ENCODE data around the gene ANKRD12.

ANKRD12 gene

DNA sequence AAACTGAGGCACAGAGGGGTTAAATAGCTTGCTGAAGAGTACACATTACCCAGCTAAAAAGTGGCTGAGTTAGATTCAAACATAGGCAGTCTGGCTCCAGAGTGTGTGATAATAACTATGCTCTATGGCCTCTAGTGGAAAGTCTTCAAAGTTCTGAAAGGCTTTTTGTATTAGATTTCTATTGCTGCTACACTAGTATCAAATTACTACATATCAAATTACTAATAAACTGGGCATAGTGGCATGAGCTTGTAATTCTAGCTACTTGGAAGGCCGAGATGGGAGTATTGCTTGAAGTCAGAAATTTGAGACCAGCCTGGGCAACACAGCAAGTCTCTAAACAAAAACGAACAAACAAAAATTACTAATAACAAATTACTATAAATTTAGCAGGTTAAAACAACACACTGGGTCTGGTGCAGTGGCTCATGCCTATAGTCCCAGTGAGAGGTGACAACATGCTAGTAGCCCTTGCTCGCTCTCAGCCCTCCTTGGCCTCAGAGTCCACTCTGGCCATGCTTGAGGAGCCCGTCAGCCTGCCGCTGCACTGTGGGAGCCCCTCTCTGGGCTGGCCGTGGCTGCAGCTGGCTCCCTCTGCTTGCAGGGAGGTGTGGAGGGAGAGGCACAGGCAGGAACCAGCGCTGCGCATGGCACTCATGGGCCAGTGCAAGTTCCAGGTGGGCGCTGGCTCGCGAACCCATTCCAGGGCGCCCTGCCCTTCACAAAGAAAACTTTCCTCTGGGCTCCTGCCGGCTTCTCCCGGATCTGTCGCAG is 159.8 kb downstream of the ANKRD12 start:
- DNase-seq (ENCODE audit: low read depth), result no peak

DNA sequence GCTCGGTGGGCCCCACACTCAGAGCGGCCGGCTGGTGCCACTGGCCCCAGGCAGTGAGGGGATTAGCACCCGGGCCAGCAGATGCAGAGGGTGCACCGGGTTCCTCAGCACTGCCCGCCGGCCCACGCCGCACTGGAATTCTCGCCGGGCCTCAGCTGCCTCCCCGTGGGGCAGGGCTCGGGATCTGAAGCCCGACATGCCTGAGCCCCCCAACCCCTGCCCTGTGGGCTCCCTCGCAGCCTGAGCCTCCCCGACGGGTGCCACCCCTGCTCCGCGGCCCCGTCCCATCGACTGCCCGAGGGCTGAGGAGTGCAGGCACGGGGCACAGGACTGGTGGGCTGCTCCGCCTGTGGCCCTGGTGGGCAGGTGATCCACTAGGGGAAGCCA is 160.4 kb downstream of the ANKRD12 start:
- no peak for DNase-seq (ENCODE audit: low read depth)

DNA sequence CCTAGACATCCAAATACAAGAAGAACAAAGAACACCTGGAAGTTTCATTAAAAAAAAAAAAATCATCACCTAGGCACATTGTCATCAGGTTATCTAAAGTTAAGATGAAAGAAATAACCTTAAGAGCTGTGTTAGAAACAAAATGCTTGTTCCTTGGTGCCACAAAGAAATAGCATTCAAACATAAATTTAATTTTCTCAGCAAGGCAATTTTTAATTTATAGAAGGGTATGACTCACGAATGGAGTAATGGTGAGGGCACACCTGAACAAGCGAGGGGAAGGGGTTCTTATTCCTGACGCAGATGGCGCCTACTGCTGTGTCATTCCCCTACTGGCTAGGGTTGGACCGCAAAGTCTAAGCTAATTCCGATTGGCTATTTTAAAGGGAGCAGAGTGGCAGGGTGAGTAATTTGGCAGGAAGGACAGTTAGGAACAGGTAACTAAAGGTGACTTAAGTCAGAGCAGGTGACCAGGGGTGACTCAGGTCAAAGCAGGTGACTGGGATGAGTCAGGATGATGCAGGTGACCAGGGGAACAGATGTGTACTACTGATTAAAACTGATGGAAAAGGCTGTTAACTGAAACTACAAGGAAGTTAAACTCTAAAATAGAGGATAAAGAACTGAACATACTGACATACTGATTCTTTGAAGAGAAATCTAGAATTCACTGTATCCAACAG is 167.9 kb downstream of the ANKRD12 start:
- no peak for DNase-seq (ENCODE audit: low read depth)

DNA sequence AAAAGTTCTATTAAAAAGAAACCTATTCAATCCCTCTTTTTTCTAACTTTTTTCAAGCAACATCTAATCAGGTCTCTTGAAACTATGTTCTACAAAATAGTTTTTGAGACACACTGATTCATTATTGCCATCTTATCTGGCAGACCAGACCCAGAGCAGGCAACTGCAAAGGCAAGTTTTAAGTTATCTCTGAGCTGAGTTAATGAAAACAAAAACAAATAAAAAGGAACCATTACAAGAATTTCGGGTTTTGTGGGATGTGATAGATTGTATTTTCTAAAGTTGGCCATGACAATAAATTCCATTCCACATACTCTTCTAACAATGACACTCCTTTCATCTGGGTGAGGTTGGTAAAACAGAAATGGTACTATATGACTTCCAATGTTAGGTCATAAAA is 182.8 kb downstream of the ANKRD12 start:
- DNase-seq (ENCODE audit: low read depth), result no peak

DNA sequence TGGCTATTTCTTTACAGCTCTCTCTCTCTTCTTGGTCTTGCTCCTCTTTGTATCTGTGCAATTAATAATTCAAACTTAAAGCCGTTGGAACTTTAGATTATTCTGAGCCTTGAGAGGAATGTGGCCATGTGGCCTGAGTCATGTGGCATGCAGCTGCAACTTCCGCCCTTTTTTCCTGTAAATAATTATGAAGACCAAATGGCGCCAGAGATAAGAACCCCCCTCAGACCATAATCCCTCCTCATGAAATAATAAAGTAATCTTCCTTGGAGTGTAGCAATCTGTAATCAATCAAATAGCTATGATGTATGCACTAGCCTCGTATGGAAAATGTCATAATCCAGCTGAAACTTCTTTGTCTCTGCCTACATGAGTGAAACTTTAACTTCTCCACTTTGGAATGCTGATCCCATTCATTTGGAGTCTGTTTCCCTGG is 184.5 kb downstream of the ANKRD12 start:
- no peak for DNase-seq (ENCODE audit: low read depth)

DNA sequence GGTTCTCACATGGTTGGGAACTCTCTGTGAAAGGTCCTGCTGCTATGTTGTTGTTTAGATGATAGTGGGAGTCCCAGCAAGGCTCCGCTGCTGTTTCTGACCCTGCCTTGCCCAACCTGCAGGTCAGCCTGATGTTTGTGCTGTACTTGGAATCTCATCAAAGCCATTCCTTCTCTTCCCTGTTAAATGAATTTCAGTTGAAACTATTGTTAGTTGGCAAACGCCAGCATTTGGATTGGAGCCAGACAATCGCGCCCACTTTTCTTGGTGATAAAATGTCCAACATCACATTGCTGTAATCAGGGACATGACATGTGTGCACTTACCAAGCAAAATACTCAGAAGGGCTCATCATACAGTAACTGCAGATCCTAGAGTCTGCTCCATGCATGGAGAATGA is 185.2 kb downstream of the ANKRD12 start:
- no peak for DNase-seq (ENCODE audit: low read depth)

DNA sequence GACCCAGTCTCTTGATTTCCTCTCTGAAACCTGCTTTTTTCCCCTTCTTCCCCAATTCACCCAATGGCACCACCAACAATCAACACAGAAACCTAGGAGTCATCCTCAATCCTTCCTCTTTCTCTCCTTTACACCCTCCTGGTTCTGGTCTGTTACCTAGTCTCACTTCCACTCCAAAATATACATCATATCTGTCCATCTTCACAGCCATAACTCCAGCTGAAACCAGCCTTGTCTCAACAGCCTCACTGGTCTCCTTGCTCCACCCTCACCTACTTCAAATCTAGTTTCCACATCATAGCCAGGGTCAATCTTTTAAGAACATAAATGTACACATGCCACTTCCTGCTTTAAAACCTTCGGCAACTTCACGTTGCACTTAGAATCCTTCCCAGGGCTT is 186.2 kb downstream of the ANKRD12 start:
- DNase-seq (ENCODE audit: low read depth), result no peak

DNA sequence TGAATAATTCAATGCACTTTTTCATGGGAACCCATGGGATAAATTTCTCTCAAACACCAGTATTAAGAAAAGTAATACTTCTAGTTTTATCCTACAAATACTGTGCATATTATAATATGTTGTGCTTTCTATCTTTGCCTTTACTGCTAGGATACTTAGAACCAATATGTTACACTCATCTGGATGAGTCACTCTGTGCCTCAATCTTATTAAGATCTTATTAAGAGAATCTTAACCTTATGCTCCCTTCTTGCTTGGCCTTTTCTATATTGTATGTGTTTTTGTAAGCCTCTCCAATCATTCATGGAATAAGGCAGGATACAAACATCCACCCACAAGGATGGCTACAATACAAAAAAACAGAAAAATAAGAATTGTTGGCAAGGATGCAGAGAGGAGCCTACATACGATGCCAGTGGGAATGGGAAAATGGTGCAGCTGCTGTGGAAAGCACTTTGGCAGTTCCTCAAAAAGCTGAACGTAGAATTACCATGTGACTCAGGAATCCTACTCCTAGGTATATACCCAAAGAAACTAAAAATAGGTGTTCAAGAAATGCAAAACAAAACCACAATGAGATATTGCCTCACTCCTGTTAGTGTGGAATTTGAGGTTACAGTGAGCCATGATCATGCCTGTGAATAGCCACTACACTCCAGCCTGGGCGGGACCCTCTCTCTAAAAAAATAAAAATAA is 187.3 kb downstream of the ANKRD12 start:
- DNase-seq (ENCODE audit: low read depth), result no peak

DNA sequence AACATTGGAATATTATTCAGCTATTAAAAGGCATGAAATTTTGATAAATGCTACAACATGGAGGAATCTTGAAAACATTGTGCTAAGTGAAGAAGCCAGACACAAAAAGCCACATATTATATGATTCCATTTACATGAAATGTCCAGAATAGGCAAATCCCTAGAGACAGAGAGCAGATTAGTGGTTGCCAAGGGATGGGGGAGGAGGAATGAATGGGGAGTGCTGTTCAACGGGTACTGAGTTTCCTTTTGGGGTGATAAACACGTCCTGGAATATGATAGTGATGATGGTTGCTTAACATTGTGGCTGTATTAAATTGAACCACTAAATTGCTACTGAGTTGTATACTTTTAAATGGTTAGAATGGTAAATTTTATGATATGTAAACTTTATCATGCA is 189.1 kb downstream of the ANKRD12 start:
- DNase-seq (ENCODE audit: low read depth), result no peak

DNA sequence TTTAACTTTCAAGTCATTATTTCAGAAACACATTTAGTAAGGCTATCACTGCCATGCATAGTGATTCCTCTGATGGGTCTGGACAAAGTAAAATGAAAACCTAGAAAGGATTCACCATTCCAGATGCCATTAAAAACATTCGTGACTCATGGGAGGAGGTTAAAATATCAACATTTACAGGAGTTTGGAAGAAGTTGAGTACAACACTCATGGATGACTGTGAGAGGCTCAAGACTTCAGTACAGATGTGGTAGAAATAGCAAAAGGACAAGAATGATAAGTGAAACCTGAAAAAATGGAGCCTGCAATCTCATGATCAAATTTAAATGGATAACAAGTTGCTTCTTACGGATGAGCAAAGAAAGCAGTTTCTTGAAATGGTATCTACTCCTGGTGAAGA is 192.2 kb downstream of the ANKRD12 start:
- DNase-seq (ENCODE audit: low read depth), result no peak

DNA sequence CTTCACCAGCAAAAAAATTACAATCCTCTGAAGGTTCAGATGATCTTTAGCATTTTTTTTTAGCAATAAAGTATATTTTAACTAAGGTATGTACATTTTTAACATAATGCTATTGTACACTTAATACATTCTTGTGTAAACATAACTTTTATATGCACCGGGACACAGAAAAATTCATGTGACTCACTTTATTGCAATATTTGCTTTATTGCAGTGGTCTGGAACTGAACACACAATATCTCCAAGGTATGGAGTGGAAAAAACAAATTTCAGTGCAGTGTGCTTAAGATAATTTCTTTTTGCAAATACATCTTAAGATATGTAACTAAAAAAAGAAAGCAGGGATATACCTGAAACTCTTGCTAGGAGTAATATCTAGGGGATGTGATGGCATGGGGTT is 192.9 kb downstream of the ANKRD12 start:
- no peak for DNase-seq (ENCODE audit: low read depth)

DNA sequence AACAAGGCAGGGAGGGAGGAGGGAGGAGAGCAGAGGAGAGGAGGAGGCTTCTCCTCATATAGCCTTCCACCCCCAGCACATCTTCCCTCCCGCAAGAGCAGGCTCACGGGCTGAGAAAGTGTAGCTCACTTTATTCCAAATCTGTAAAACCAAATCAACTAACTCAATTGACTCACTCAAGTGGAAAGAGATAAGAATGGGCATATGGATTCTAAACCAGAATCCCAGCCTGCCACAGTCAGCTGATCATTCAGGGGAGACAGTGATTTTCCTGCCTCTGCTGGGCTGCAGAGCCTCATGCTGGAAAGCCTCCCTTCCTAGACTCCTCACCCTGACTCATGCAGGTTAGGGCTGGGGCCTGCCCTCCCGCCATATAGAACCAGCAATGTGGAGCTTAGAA is 193.8 kb downstream of the ANKRD12 start:
- no peak for DNase-seq (ENCODE audit: low read depth)

DNA sequence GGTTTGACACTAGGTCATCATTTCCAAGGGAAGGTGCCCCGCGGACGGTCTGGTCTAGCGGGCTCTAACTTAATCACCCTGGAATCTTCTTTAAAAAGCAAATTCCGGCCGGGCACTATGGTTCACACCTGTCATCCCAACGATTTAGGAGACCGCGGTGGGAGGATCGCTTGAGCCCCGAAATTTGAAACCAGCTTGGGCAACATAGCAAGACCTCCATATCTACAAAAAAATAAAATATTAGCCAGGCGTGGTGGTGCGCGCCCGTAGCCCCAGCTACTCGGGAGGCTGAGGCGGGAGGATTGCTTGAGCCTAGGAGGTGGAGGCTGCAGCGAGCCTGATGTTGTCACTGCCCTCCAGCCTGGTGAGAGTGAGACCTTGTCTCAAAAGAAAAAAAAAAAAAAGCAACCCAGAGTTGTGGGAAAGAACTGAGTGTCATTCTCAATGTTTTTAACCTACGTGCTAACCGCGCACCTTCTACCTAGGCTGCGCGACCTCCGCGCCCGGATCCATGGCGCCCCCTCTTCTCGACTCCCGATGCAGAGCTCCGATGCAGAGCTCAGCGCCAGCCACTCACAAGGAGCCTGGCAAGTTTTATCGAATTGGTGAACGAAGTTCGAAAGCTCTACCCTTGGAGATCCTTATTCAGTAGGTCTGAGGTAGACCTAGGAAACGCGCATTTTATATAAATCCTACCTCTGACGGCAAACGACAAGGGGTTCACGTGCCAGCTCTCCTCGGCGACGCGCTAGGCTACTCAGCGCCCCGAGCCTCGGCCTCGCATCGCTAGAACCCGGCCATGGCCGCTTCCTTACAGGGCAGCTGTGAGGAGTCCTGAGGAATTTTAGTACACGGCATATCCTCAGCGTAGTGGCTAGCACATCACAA is 197.1 kb downstream of the ANKRD12 start:
- no peak for DNase-seq (ENCODE audit: low read depth)

DNA sequence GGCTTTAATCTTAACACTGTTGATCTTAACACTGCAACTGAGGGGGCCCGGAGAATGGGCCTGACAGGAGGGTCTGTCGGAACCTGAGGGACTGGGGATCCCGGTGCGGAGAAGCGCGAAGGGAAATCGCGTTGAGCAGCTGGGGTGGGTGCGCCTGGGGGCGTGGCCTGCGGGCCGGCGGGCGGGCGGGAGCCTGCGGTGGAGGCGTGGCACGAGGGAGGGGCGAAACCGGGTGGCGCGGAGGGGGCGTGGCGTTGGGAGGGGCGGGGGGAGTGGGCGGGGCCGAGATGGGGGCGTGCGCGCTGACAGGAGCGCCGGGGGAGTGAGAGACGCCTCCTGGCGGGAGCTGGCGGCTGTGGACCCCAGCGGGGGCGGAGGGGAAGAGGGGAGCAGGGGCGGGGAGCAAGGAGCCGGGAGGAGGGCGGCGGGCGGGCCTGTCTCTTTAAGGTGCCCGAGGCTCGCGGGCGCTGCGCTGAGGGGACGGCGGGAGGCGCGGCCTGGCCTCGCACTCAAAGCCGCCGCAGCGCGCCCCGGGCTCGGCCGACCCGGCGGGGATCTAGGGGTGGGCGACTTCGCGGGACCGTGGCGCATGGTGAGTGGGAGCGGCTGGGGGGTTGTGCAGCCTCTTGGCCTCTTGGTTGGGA is 197.9 kb downstream of the ANKRD12 start, which contains the start of gene TWSG1:
Gene TWSG1 (plus strand): TSS at position 445 of the 644 bp plus-strand sequence. CDS start 2,457 bp downstream, outside the sequence.
- DNase-seq (ENCODE audit: low read depth), result peak; percentile 73

DNA sequence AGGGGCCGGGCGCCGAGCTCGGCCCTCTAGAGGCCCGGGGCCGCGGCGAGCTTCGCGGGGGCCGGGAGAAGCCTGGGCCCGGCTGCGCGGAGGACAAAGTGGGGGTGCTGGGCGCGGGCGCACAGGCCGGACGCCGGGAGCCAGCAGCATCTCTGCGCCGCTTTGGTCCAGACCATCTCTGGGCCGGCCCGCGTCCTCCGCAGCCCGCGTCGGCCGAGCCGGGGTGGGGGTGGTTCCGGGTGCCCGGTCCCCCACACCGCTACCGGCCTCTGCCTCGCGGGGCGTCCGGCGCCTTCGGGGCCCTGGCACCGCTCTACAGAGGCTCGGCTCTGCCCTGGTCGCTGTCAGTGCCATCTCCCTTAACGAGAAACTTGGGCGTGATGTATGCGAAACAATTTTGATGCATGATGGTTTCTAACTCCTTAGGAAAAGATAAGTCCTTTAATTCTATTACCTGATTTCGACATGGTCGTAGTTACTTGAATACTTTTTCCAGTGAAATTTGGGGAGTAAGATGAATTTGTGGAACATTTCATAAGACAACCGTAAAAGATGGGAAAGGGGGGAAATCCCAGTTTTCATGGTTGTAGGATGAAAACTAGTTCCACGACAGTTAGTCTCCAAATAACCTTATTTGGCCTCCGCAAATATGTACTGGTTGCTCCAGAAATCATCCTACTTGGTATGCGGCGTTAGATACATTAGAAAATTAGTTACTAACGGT is 198.6 kb downstream of the ANKRD12 start:
- no peak for DNase-seq (ENCODE audit: low read depth)
